ENCODE data around the gene SAMD4A.

DNA sequence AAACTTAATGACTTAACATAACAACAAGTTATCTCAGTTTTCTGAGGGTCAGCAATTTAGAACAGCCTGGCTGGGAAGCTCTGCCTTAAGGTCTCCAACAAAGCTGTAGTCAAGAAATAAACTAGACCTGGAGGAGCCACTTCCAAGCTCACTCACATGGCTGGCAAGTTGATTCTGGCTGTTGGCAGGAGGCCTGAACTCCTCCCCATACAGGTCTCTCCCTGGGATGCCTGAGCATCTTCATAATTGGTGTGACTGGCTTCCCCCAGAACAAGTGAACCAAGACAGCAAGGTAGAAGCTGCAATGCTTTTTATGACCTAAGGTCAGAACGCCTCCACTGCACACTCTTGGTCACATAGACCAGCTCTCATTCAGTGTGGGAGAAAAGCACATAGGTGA is 128.3 kb downstream of the SAMD4A start:
- TF ChIP-seq, protein P1, sequence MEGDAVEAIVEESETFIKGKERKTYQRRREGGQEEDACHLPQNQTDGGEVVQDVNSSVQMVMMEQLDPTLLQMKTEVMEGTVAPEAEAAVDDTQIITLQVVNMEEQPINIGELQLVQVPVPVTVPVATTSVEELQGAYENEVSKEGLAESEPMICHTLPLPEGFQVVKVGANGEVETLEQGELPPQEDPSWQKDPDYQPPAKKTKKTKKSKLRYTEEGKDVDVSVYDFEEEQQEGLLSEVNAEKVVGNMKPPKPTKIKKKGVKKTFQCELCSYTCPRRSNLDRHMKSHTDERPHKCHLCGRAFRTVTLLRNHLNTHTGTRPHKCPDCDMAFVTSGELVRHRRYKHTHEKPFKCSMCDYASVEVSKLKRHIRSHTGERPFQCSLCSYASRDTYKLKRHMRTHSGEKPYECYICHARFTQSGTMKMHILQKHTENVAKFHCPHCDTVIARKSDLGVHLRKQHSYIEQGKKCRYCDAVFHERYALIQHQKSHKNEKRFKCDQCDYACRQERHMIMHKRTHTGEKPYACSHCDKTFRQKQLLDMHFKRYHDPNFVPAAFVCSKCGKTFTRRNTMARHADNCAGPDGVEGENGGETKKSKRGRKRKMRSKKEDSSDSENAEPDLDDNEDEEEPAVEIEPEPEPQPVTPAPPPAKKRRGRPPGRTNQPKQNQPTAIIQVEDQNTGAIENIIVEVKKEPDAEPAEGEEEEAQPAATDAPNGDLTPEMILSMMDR (conservative IDR thresholded peaks at IDR 0.05 in 1 of 2, IDR thresholded peaks at IDR 0.05 in 1 of 2; ENCODE audit: low read depth in 1 of 2, low read length in 2 of 2): no peak
- TF ChIP-seq EZH2 (IDR thresholded peaks at IDR 0.05; ENCODE audit: low read length, missing control alignments): no peak

Measured in fibroblast of lung (primary cell).